Measurements from ENCODE around the gene ADAT3.

DNA sequence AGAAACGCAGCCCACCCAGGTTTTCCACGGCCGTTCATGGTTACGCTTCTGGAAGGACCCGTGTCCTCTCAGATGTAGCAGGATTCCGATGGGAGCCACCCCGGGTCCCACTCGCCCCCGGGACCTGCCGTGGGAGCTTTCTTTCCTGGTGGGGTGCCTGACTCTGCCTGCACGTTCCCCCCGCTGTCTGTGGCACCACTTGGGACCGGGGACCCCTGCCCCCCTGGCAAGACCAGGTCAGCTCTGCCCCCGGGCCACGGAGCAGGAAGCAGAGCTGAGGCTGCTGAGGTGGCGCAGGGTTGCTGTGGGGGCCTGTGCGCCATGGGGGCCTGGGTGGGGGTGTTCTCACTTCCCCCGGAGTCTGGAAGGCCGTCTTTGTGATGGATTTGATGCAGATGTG lies 47.8 kb downstream of the ADAT3 start:
- TF ChIP-seq, protein P1, sequence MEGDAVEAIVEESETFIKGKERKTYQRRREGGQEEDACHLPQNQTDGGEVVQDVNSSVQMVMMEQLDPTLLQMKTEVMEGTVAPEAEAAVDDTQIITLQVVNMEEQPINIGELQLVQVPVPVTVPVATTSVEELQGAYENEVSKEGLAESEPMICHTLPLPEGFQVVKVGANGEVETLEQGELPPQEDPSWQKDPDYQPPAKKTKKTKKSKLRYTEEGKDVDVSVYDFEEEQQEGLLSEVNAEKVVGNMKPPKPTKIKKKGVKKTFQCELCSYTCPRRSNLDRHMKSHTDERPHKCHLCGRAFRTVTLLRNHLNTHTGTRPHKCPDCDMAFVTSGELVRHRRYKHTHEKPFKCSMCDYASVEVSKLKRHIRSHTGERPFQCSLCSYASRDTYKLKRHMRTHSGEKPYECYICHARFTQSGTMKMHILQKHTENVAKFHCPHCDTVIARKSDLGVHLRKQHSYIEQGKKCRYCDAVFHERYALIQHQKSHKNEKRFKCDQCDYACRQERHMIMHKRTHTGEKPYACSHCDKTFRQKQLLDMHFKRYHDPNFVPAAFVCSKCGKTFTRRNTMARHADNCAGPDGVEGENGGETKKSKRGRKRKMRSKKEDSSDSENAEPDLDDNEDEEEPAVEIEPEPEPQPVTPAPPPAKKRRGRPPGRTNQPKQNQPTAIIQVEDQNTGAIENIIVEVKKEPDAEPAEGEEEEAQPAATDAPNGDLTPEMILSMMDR (IDR thresholded peaks at IDR 0.05; ENCODE audit: poor library complexity): no peak
- no peak for TF ChIP-seq EZH2 (IDR thresholded peaks at IDR 0.05; ENCODE audit: borderline replicate concordance)
- TF ChIP-seq EZH2phosphoT487 (IDR thresholded peaks at IDR 0.05; ENCODE audit: low read depth, severe bottlenecking, unreplicated experiment): no peak
